Tibial nerve (tissue), 4 donors: ENCODE data around the gene WDFY3. TPM values are rescaled to one million over a fixed set of nuclear protein-coding genes. Genes with fewer than 3 reads are reported as not detected.

Experiments
- DNase-seq, 2 donors: peaks; one replicate each; pipeline ENCODE4 v3.0.0-alpha.2; 2019; ENCODE audit warnings: low spot score in 2 of 2
- H3K27ac ChIP-seq, 4 donors: fragments of 200-600 bp; sonication (generic) in 3 of 4; one replicate each; pipeline ENCODE4 v1.5.1; 2017 to 2019; ENCODE audit warnings: mild to moderate bottlenecking in 1 of 4
- H3K27me3 ChIP-seq, 2 donors: fragments of 200-600 bp; sonication (generic) in 1 of 2; one replicate each; pipeline versions ENCODE4 v1.5.1 to v1.6.0; 2017 to 2019
- H3K36me3 ChIP-seq, 3 donors: fragments of 200-600 bp; sonication (generic); one replicate each; pipeline ENCODE4 v1.5.1; 2018 to 2019
- H3K4me1 ChIP-seq, 4 donors: fragments of 200-600 bp; sonication (generic) in 3 of 4; one replicate each; pipeline ENCODE4 v1.5.1; 2017 to 2019
- H3K4me3 ChIP-seq, 4 donors: fragments of 200-600 bp; sonication (generic) in 3 of 4; one replicate each; pipeline ENCODE4 v1.5.1; 2017 to 2019; ENCODE audit warnings: mild to moderate bottlenecking in 1 of 4, moderate library complexity in 1 of 4
- H3K9me3 ChIP-seq, 4 donors: fragments of 200-600 bp; sonication (generic) in 3 of 4; one replicate each; pipeline ENCODE4 v1.5.1; 2017 to 2019
- EP300 ChIP-seq, 2 donors: sonication (generic); formaldehyde crosslinking; IDR thresholded peaks; one replicate each; pipeline ENCODE4 v1.6.1; 2017; ENCODE audit warnings: antibody characterized with exemption in 2 of 2, mild to moderate bottlenecking in 1 of 2
- POLR2A ChIP-seq, 2 donors: fragments of 450-650 bp; IDR thresholded peaks; one replicate each; pipeline ENCODE4 v1.6.1; 2017; ENCODE audit warnings: antibody characterized with exemption in 2 of 2, mild to moderate bottlenecking in 2 of 2, moderate library complexity in 2 of 2
- WGBS, 2 donors: methylation state at CpG; one replicate each; pipeline ENCODE4 v1.1.5; 2018; 5-methylcytosine and 5-hydroxymethylcytosine counted together
- total RNA-seq, 4 donors: library from RNA; depleted of rRNA; stranded (reverse); fragments of >200 nt; gene quantifications; one replicate each; pipeline ENCODE4 v1.1.0, GENCODE V29; 2016
- TF ChIP-seq, protein P1 (sequence below), 5 experiments: fragments of 200-600 bp in 3 of 5; fragments of 450-650 bp in 2 of 5; sonication (generic) in 3 of 5; IDR thresholded peaks; one replicate each; pipeline ENCODE4 v1.5.1; 2016 to 2019; ENCODE audit warnings: antibody characterized with exemption in 5 of 5, mild to moderate bottlenecking in 3 of 5, moderate library complexity in 2 of 5

WDFY3 gene
- total RNA-seq, 4 donors from 2014 or later = 79.4 to 172 (median 116) TPM

- Histone ChIP-seq H3K9me3 (peaks cover 0 to 8% (median 0%) of the 10 kb centered on the region in 4 donors), H3K27me3 (no peaks in the 10 kb centered on the region), H3K4me1 (no peaks in the 10 kb centered on the region), H3K4me3 (no peak overlapping the region), H3K36me3 (no peaks in the 10 kb centered on the region), H3K27ac (no peak overlapping the region)
- TF ChIP-seq EP300 (IDR thresholded peaks at IDR 0.05) (no peak), POLR2A (IDR thresholded peaks at IDR 0.05) (no peak)
- TF ChIP-seq, protein P1, sequence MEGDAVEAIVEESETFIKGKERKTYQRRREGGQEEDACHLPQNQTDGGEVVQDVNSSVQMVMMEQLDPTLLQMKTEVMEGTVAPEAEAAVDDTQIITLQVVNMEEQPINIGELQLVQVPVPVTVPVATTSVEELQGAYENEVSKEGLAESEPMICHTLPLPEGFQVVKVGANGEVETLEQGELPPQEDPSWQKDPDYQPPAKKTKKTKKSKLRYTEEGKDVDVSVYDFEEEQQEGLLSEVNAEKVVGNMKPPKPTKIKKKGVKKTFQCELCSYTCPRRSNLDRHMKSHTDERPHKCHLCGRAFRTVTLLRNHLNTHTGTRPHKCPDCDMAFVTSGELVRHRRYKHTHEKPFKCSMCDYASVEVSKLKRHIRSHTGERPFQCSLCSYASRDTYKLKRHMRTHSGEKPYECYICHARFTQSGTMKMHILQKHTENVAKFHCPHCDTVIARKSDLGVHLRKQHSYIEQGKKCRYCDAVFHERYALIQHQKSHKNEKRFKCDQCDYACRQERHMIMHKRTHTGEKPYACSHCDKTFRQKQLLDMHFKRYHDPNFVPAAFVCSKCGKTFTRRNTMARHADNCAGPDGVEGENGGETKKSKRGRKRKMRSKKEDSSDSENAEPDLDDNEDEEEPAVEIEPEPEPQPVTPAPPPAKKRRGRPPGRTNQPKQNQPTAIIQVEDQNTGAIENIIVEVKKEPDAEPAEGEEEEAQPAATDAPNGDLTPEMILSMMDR (IDR thresholded peaks at IDR 0.05) = no peak
- 29 to 32% methylated on average over 3 of the region's 3 CpGs for WGBS, 2 donors
- no peak for DNase-seq
Observed at GRCh38 chr4:84994280-84994679, 27.8 kb upstream of the WDFY3 start.

- Histone ChIP-seq H3K4me1 (no peaks in the 10 kb centered on the region), H3K36me3 (peaks cover 0 to 12% (median 0%) of the 10 kb centered on the region in 3 donors), H3K27me3 (no peaks in the 10 kb centered on the region), H3K4me3 (no peak overlapping the region), H3K9me3 (peaks cover 0 to 38% (median 0%) of the 10 kb centered on the region in 4 donors), H3K27ac (no peak overlapping the region)
- 96 to 98% methylated on average over 2 of the region's 2 CpGs for WGBS, 2 donors
- no peak for DNase-seq
- TF ChIP-seq, protein P1 (IDR thresholded peaks at IDR 0.05) = no peak
- TF ChIP-seq POLR2A (IDR thresholded peaks at IDR 0.05) (no peak), EP300 (IDR thresholded peaks at IDR 0.05) (no peak)
Observed at GRCh38 chr4:84985952-84986351, 19.5 kb upstream of the WDFY3 start.

DNA sequence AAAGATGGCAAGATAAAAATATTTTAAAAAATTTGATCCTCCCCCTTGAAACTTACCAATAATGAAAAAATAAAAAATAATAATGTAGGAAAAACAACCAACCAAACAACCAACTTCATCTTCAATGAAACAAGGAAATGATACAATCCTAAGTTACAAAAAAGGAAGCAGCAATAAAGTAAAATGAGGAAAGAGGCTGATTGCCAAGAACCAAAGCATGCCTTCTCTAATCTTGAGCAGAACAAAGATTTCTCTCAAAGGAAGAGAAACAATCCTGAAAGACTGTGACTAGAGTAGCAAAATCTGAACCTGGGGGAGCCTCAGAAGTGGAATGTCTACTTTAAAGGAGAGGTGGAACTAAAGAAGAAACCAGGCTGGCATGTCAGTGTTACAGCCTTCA lies 10.9 kb upstream of the WDFY3 start:
- DNase-seq = no peak
- no peaks in the 10 kb centered on the region for H3K27me3 ChIP-seq
- H3K27ac ChIP-seq = no peak overlapping the region
- H3K4me1 ChIP-seq = no peaks in the 10 kb centered on the region
- no peak overlapping the region for H3K4me3 ChIP-seq
- peaks cover 0 to 10% (median 0%) of the 10 kb centered on the region in 4 donors for H3K9me3 ChIP-seq
- TF ChIP-seq, protein P1 (IDR thresholded peaks at IDR 0.05) = no peak
- TF ChIP-seq EP300 (IDR thresholded peaks at IDR 0.05) (no peak), POLR2A (IDR thresholded peaks at IDR 0.05) (no peak)
- H3K36me3 ChIP-seq = no peaks in the 10 kb centered on the region

DNA sequence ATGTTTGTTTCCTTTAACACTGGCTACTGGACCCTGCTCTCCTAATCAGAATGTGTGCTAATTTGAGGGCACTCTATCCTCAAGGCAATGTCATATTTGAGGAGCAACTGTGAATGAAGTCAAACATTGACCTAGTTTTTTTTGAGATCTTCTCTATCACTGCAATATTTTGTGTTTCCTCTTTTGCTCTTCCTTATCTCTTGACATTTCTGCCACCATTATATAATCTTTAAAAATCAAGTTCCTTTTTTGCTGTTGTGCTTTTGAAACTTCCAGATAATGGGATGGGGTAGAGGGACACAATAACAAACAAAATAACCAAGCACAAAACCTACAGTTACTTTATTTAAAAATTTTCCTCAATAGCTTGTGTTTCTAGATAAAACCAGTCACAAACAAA lies 7.4 kb upstream of the WDFY3 start:
- H3K27ac ChIP-seq = no peak overlapping the region
- no peak for DNase-seq
- H3K4me3 ChIP-seq = no peak overlapping the region
- H3K36me3 ChIP-seq = no peaks in the 10 kb centered on the region
- H3K9me3 ChIP-seq = no peaks in the 10 kb centered on the region
- peaks cover 0 to 13% (median 0%) of the 10 kb centered on the region in 4 donors for H3K4me1 ChIP-seq
- no peak for TF ChIP-seq EP300 (IDR thresholded peaks at IDR 0.05)
- TF ChIP-seq, protein P1 (IDR thresholded peaks at IDR 0.05) = no peak
- no peak for TF ChIP-seq POLR2A (IDR thresholded peaks at IDR 0.05)
- H3K27me3 ChIP-seq = no peaks in the 10 kb centered on the region

GRCh38 chr4:84971319-84971932 lies 4.9 kb upstream of the WDFY3 start:
- Histone ChIP-seq H3K9me3 (no peaks in the 10 kb centered on the region), H3K4me3 (no peak overlapping the region), H3K27me3 (no peaks in the 10 kb centered on the region), H3K36me3 (no peaks in the 10 kb centered on the region), H3K4me1 (peaks cover 0 to 25% (median 0%) of the 10 kb centered on the region in 4 donors), H3K27ac (no peak overlapping the region)
- 8 to 10% methylated on average over 3 of the region's 3 CpGs for WGBS, 2 donors
- TF ChIP-seq POLR2A (IDR thresholded peaks at IDR 0.05) = no peak
- TF ChIP-seq, protein P1 (IDR thresholded peaks at IDR 0.05) = peak; percentile 34 to 70 (median 50)
- no peak for DNase-seq
